ENCODE data around the gene GPN3. TPM values are rescaled to one million over a fixed set of nuclear protein-coding genes. Genes with fewer than 3 reads are reported as not detected.
A peak's percentile ranks its signal among the peaks of the same experiment; 100 is the strongest.

The GPN3 gene
- total and polyA plus RNA-seq, 2 of the 4 experiments (the other 2 are of a cell fraction): 7.7 to 14.9 TPM

DNA sequence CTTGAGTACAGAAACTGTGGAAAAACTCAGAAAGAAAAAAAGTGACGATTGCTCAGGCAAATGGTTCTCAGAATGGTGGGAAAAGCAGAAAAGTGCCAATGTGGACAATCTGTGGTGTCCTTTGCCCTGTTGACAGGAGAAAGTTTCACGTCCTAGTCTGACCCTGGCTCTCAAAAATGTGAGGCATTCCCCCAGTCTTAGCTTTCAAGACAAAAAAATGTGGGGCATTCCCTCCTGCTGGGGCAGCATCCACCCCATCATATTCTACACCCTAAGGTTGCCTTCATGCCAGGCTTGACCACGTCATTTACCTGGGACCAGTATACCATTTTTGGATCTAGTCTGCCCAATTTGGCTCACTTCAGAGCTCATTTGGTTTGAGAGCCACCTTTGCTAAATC is 43.8 kb downstream of the GPN3 start:
- no peaks in the 10 kb centered on the region for H3K27me3 ChIP-seq (ENCODE audit: control insufficient read depth, insufficient read depth, low read length)
- 83% methylated on average over 1 of the region's 3 CpGs; no CpG with 5 or more reads in 1 of the 2 experiments for WGBS, 2 experiments (ENCODE audit: extremely low coverage in 2 of 2, insufficient read length in 1 of 2)
- H3K4me2 ChIP-seq (ENCODE audit: low read depth, low read length): no peak overlapping the region
- in situ Hi-C loops (cut with MboI; ENCODE audit: low sequenced_read_pairs) (loop anchor here (5.0 kb wide), 1 partner anchor 332 kb away; no protein-coding TSS in a partner anchor), intact Hi-C loops (cut with micrococcal nuclease) (no loop called here), dilution Hi-C loops (cut with HindIII; ENCODE audit: low sequenced_read_pairs, unreplicated experiment) (no loop called here)
- ATAC-seq (ENCODE audit: low read depth): peak; percentile 56
- no peak overlapping the region for H2AK9ac ChIP-seq (replicated peaks; ENCODE audit: low read depth, low read length, poor library complexity)
- no peak overlapping the region for H3K4ac ChIP-seq (ENCODE audit: low read depth, low read length)
- ChIA-PET POLR2A (ENCODE audit: unreplicated experiment) (no interaction called here), CTCF (interaction anchor here (0.5 to 0.6 kb wide), 2 partner anchors 325 to 406 kb away, joined by 3 read pairs; no protein-coding TSS in a partner anchor)
- H4K8ac ChIP-seq (ENCODE audit: low read depth in 2 of 2, low read length in 2 of 2): no peak overlapping the region
- BruUV-seq (replicated peaks): no TSS peak
- H2BK5ac ChIP-seq (ENCODE audit: low read depth, low read length, poor library complexity, severe bottlenecking): no peak overlapping the region
- TF ChIP-seq RAD21 (IDR thresholded peaks at IDR 0.05; ENCODE audit: low read length) (no peak), MAFK (IDR thresholded peaks at IDR 0.05; ENCODE audit: low read depth, low read length) (no peak), MXI1 (IDR thresholded peaks at IDR 0.05; ENCODE audit: borderline replicate concordance, low read depth, low read length) (no peak), MAZ (IDR thresholded peaks at IDR 0.05; ENCODE audit: borderline replicate concordance, low read depth, low read length) (no peak), USF2 (IDR thresholded peaks at IDR 0.05; ENCODE audit: low read depth, low read length) (no peak), FOS (IDR thresholded peaks at IDR 0.05; ENCODE audit: low read depth, low read length) (no peak), BHLHE40 (IDR thresholded peaks at IDR 0.05; ENCODE audit: low read depth, low read length) (no peak), SMC3 (IDR thresholded peaks at IDR 0.05; ENCODE audit: low read depth, low read length) (no peak), CTCF (conservative IDR thresholded peaks at IDR 0.05; ENCODE audit: low read depth, low read length) (no peak), CHD1 (IDR thresholded peaks at IDR 0.05; ENCODE audit: low read depth, low read length) (no peak)
- H3K56ac ChIP-seq (ENCODE audit: extremely low read depth, insufficient read depth, low read length): no peak overlapping the region
- no peak overlapping the region for H2BK120ac ChIP-seq (ENCODE audit: low read depth, low read length)
- no peak overlapping the region for H3K9ac ChIP-seq (ENCODE audit: low read depth, low read length)
- H3K27ac ChIP-seq (ENCODE audit: insufficient read depth, low read length): no peak overlapping the region
- H2AK5ac ChIP-seq (ENCODE audit: low read depth, low read length): no peak overlapping the region
- no peak overlapping the region for H2BK20ac ChIP-seq (ENCODE audit: low read depth, low read length)
- no peak overlapping the region; the same call in 1 of the 2 replicates for H4K91ac ChIP-seq (ENCODE audit: insufficient read depth, low read depth, low read length)
- H4K20me1 ChIP-seq (ENCODE audit: insufficient read depth, low read length): no peaks in the 10 kb centered on the region
- H3K4me3 ChIP-seq (ENCODE audit: insufficient read depth, low read depth, low read length): no peak overlapping the region
- H3K18ac ChIP-seq (ENCODE audit: low read depth, low read length): no peak overlapping the region
- H2AFZ ChIP-seq (replicated peaks; ENCODE audit: low read length, poor library complexity): no peak overlapping the region
- DNase-seq: no peak
- no peaks in the 10 kb centered on the region for H3K79me1 ChIP-seq (ENCODE audit: low read depth in 1 of 2, low read length in 2 of 2)
- no peak overlapping the region for H3K23ac ChIP-seq (ENCODE audit: low read depth, low read length)
- H3K9me3 ChIP-seq (ENCODE audit: control insufficient read depth, insufficient read depth, low read length): no peaks in the 10 kb centered on the region
- H3K9me1 ChIP-seq (ENCODE audit: insufficient read depth, low read length): no peaks in the 10 kb centered on the region
- no peak overlapping the region for H4K5ac ChIP-seq (ENCODE audit: low read depth, low read length)
- H3K36me3 ChIP-seq (ENCODE audit: control insufficient read depth, insufficient read depth, low read length): no peaks in the 10 kb centered on the region
- H3K4me1 ChIP-seq (ENCODE audit: control insufficient read depth, insufficient read depth, low read length): 0 out of 2 replicates have a peak, but pooled peaks cover 2% of the 10 kb centered on the region
- H3K14ac ChIP-seq (replicated peaks; ENCODE audit: low read depth, low read length): no peak overlapping the region
- no peak overlapping the region for H2BK15ac ChIP-seq (ENCODE audit: low read depth, low read length)

Measured in IMR-90 (cell line).